K562 (cell line): ENCODE results near the gene THSD8. TPM values are rescaled to one million over a fixed set of nuclear protein-coding genes. Genes with fewer than 3 reads are reported as not detected.

ENCODE experiments used
- BMI1 ChIP-seq: fragments of 150-350 bp; IDR thresholded peaks from 2 replicates; pipeline ENCODE4 v1.6.1; 2014; ENCODE audit warnings: low read length
- CBFB ChIP-seq: sonication (generic); formaldehyde crosslinking; IDR thresholded peaks from 2 replicates; pipeline ENCODE4 v1.4.0; 2020; ENCODE audit warnings: mild to moderate bottlenecking, missing genetic modification reagents
- CREB3 ChIP-seq: fragments of 450-650 bp; conservative IDR thresholded peaks from 2 replicates; pipeline ENCODE4 v1.6.1; 2016; ENCODE audit warnings: missing genetic modification characterization, low read depth, mild to moderate bottlenecking, missing compliant biosample characterization, moderate library complexity
- EGR1 ChIP-seq: fragments of 450-650 bp; conservative IDR thresholded peaks from 2 replicates; pipeline ENCODE4 v1.6.1; 2017; ENCODE audit warnings: mild to moderate bottlenecking
- ELF1 ChIP-seq: fragments of 200-800 bp; sonication (Bioruptor generic); IDR thresholded peaks from 2 replicates; pipeline ENCODE4 v1.6.1; 2016; ENCODE audit warnings: missing genetic modification characterization, missing compliant biosample characterization
- EP300 ChIP-seq: IDR thresholded peaks from 2 replicates; pipeline ENCODE4 v1.6.1; 2012; ENCODE audit warnings: low read length, improper control_type of control experiment
- ESRRA ChIP-seq: fragments of 450-650 bp; IDR thresholded peaks from 2 replicates; pipeline ENCODE4 v1.6.1; 2014; ENCODE audit warnings: low read depth, mild to moderate bottlenecking, moderate library complexity, borderline replicate concordance
- KDM1A ChIP-seq, 2 experiments: fragments of 450-650 bp; IDR thresholded peaks; 2 replicates each; pipeline ENCODE4 v1.6.1; 2016; ENCODE audit warnings: mild to moderate bottlenecking in 2 of 2
- NFE2L1 ChIP-seq: fragments of 450-650 bp; IDR thresholded peaks from 2 replicates; pipeline ENCODE4 v1.6.1; 2016; ENCODE audit warnings: missing genetic modification characterization, low read depth, mild to moderate bottlenecking, missing compliant biosample characterization, moderate library complexity, borderline replicate concordance
- PPARD ChIP-seq: fragments of 250-450 bp; sonication (Bioruptor Pico); IDR thresholded peaks from 2 replicates; pipeline ENCODE4 v1.8.0; 2022; ENCODE audit warnings: inconsistent platforms, mild to moderate bottlenecking, moderate library complexity
- SP2 ChIP-seq: IDR thresholded peaks from 2 replicates; pipeline ENCODE4 v1.6.1; 2011; ENCODE audit warnings: mild to moderate bottlenecking, low read depth, low read length, moderate library complexity; ENCODE audit not compliant: poor library complexity, severe bottlenecking; ENCODE audit errors: extremely low read depth
- YBX1 ChIP-seq: fragments of 450-650 bp; IDR thresholded peaks from 2 replicates; pipeline ENCODE4 v1.7.1; 2016; ENCODE audit warnings: mild to moderate bottlenecking
- polyA plus RNA-seq, 8 experiments: library from polyadenylated mRNA; depleted of rRNA in 4 of 8; stranded (reverse) in 5 of 8; unstranded in 3 of 8; fragments of >200 nt; fragmentation: Nextera tagmentation in 2 of 8; fragmentation: Illumina TruSeq in 1 of 8; extraction: Ambion mirVana in 2 of 8; extraction: Trizol in 1 of 8; gene quantifications; 2 replicates each; pipeline versions ENCODE4 v1.2.1 to v1.2.3, GENCODE V29; 2011 to 2014; ENCODE audit warnings: inconsistent platforms in 1 of 8, missing spikeins in 1 of 8
- total RNA-seq, 7 experiments: library from RNA; depleted of rRNA in 6 of 7; stranded (reverse); fragments of >200 nt in 6 of 7; fragmentation: Illumina TruSeq in 2 of 7; extraction: Trizol in 2 of 7; gene quantifications; 2 replicates each; pipeline versions ENCODE4 v1.2.1 to v1.2.3, GENCODE V29; 2011 to 2021; ENCODE audit warnings: low replicate concordance in 1 of 7
- TF ChIP-seq, protein P1 (sequence below): IDR thresholded peaks from 2 replicates; pipeline ENCODE4 v1.6.1; 2011; ENCODE audit warnings: borderline replicate concordance, low read depth, mild to moderate bottlenecking, moderate library complexity, low read length; ENCODE audit not compliant: insufficient read depth, poor library complexity, severe bottlenecking
- TF ChIP-seq, protein P2 (sequence below), 2 experiments: fragments of 450-650 bp; formaldehyde crosslinking in 1 of 2; IDR thresholded peaks; 2 replicates each; pipeline versions ENCODE4 v1.4.0 to v1.6.1; 2014 to 2020; ENCODE audit warnings: mild to moderate bottlenecking in 2 of 2, borderline replicate concordance in 1 of 2, low read depth in 1 of 2

The THSD8 gene
- total and polyA plus RNA-seq, 9 of the 15 experiments (the other 6 are each of a cell fraction or from before 2014, with no cell fraction given) = 8.4 to 42.4 (median 19.9) TPM; not detected in 2

- TF ChIP-seq, protein P1, sequence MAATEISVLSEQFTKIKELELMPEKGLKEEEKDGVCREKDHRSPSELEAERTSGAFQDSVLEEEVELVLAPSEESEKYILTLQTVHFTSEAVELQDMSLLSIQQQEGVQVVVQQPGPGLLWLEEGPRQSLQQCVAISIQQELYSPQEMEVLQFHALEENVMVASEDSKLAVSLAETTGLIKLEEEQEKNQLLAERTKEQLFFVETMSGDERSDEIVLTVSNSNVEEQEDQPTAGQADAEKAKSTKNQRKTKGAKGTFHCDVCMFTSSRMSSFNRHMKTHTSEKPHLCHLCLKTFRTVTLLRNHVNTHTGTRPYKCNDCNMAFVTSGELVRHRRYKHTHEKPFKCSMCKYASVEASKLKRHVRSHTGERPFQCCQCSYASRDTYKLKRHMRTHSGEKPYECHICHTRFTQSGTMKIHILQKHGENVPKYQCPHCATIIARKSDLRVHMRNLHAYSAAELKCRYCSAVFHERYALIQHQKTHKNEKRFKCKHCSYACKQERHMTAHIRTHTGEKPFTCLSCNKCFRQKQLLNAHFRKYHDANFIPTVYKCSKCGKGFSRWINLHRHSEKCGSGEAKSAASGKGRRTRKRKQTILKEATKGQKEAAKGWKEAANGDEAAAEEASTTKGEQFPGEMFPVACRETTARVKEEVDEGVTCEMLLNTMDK = no peak
- TF ChIP-seq, protein P2, sequence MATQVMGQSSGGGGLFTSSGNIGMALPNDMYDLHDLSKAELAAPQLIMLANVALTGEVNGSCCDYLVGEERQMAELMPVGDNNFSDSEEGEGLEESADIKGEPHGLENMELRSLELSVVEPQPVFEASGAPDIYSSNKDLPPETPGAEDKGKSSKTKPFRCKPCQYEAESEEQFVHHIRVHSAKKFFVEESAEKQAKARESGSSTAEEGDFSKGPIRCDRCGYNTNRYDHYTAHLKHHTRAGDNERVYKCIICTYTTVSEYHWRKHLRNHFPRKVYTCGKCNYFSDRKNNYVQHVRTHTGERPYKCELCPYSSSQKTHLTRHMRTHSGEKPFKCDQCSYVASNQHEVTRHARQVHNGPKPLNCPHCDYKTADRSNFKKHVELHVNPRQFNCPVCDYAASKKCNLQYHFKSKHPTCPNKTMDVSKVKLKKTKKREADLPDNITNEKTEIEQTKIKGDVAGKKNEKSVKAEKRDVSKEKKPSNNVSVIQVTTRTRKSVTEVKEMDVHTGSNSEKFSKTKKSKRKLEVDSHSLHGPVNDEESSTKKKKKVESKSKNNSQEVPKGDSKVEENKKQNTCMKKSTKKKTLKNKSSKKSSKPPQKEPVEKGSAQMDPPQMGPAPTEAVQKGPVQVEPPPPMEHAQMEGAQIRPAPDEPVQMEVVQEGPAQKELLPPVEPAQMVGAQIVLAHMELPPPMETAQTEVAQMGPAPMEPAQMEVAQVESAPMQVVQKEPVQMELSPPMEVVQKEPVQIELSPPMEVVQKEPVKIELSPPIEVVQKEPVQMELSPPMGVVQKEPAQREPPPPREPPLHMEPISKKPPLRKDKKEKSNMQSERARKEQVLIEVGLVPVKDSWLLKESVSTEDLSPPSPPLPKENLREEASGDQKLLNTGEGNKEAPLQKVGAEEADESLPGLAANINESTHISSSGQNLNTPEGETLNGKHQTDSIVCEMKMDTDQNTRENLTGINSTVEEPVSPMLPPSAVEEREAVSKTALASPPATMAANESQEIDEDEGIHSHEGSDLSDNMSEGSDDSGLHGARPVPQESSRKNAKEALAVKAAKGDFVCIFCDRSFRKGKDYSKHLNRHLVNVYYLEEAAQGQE (IDR thresholded peaks at IDR 0.05; ENCODE audit: borderline replicate concordance) = no peak
- TF ChIP-seq, protein P2 (CRISPR knock-in tag; IDR thresholded peaks at IDR 0.05; ENCODE audit: low read depth) = no peak
- no peak for TF ChIP-seq PPARD (CRISPR knock-in tag)
- no peak for TF ChIP-seq KDM1A (IDR thresholded peaks at IDR 0.05)
- no peak for TF ChIP-seq NFE2L1 (tag)
- peak; percentile 47; the same call in 1 of the 2 replicates for TF ChIP-seq CBFB
- peak; percentile 66; the same call in 1 of the 2 replicates for TF ChIP-seq ESRRA
- TF ChIP-seq BMI1 = peak; percentile 93
- peak; percentile 57 for TF ChIP-seq EGR1
- no peak for TF ChIP-seq YBX1
- peak; percentile 76 for TF ChIP-seq ELF1 (tag)
- no peak for TF ChIP-seq SP2
- no peak for TF ChIP-seq CREB3 (tag)
- no peak; the same call in 1 of the 2 replicates for TF ChIP-seq EP300
Observed at GRCh38 chr19:12789904-12790619, 11.8 kb upstream of the THSD8 start (continued).
